HG03520 (cell line): Measurements from ENCODE around the gene VPS18.
"Not testable (repeated sequence)": the region's sequence is repeated elsewhere in the genome, so short reads cannot be mapped to it uniquely, and the experiment has no call there.

ENCODE experiments used
- ATAC-seq: cut with Tn5 transposase; IDR thresholded peaks from one replicate; pipeline ENCODE4 v1.9.1; 2021; ENCODE audit warnings: mild to moderate bottlenecking, moderate library complexity; ENCODE audit not compliant: unreplicated experiment

VPS18 gene

DNA sequence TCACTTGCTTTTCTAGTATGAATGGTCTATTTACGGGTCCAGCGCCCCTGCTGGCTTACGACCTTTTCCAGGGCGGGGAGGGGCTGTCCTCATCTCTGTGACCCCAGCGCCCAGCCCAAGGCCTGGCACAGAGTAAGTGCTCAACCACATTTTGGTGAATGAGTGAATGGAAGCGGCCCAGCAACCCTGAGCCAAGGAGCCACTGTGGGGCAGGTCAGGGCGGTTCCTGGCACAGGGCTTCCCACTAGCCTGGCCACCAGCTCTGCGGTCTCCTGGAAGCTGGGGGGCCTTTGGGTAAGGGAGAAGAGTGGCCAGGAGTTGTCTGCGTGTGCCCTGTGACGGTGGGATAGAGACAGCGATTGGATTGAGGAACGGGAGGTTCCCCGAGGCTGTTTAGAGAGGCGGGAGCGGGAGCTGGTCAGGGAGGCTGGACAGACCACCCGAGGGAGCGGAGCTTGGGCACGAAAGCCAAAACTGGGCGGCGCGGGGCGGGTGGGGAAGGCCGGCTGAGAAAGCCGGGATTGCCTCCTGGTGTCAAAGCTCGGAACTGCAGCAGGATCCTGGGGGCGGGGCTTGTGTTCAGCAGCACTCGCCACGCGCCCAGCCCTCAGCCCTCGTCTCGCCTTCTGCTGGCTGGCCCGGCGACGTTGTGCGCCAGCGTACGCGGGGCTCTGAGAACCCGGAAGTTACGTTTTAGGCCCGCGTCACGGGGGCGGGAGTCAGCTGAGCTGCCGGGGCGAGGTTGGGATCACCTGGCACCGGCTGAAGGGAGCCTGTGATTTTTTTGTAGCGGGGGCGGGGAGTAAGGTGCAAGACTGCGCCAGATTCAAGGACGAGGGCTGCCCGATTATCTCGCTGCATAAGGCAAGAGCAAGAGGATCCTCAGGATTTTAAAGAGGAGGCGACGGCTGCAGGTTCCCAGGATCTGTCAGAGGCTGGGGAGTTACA lies at the start of gene VPS18:
TSS of gene VPS18 (plus strand) at position 718 of the 948 bp plus-strand sequence. CDS start 319 bp downstream, outside the sequence.
- peak; percentile 87 for ATAC-seq

- no peak for ATAC-seq
Observed at GRCh38 chr15:40844696-40845030, 49.6 kb upstream of the VPS18 start.

GRCh38 chr15:40845036-40845435 lies 49.2 kb upstream of the VPS18 start:
- no peak for ATAC-seq

- ATAC-seq, result no peak
Observed at GRCh38 chr15:40845511-40846284, 48.6 kb upstream of the VPS18 start.

DNA sequence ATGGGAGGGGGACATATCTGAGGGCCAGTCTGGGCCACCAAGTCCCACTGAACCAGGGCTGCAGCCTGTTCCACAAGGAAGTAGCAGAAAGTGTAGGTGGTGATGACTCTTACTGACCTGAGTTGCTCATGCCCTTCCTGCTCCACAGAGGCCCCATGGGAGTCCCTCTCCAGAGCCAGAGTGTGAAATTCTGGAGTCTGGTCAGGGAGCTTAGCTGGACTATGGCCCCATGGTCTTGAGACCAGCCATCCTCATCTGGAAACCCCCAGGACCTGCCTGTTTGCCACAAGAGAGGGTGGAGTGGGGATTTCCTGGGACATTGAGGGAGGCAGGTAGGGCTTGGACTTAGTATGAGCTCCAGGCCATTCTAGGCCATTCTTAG lies 47.4 kb upstream of the VPS18 start:
- ATAC-seq, result no peak

- no peak for ATAC-seq
Observed at GRCh38 chr15:40847223-40847961, 46.9 kb upstream of the VPS18 start.

GRCh38 chr15:40850576-40851112 lies 43.6 kb upstream of the VPS18 start:
- ATAC-seq, result no peak

- no peak for ATAC-seq
Observed at GRCh38 chr15:40852529-40852928, 41.7 kb upstream of the VPS18 start.

- ATAC-seq, result no peak
Observed at GRCh38 chr15:40853241-40853890, 40.9 kb upstream of the VPS18 start.

DNA sequence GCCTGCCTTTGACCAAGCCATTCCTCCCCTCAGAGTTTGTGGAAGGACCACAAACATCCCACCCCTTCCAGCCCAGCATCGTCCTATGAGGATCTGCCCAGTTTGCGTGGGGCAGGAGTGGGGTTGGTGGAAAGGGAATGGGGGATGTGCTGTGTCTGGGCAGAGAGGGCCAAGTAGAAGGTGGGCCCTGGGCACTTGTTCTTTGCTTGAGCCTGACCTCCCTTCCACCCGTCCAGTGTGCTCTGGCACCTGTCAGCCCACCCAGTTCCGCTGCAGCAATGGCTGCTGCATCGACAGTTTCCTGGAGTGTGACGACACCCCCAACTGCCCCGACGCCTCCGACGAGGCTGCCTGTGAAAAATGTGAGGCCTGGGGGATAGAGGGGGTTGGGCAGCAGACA lies 40.1 kb upstream of the VPS18 start:
- no peak for ATAC-seq

DNA sequence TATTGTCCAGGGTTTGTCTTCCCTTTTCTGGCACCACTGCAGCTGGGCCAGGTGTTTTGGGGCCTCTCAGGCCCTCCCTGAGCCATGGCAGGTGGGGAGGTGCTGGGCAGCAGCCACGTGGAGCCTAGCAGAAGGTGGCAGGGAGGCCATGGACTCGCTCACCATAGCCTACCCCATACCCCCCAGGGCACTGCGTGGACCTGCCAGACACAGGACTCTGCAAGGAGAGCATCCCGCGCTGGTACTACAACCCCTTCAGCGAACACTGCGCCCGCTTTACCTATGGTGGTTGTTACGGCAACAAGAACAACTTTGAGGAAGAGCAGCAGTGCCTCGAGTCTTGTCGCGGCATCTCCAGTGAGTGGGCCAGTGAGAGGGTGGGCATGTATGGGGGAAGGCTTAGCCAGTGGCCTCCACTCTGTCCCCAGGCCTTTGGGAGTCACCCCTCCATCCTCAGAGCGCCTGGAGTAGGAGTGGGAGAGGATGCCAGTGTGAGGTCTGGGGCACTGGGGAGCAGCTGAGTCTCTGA lies 38.5 kb upstream of the VPS18 start:
- ATAC-seq, result no peak

DNA sequence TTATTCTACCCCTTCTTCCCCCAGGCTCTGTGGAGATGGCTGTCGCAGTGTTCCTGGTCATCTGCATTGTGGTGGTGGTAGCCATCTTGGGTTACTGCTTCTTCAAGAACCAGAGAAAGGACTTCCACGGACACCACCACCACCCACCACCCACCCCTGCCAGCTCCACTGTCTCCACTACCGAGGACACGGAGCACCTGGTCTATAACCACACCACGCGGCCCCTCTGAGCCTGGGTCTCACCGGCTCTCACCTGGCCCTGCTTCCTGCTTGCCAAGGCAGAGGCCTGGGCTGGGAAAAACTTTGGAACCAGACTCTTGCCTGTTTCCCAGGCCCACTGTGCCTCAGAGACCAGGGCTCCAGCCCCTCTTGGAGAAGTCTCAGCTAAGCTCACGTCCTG lies 37.5 kb upstream of the VPS18 start:
- no peak for ATAC-seq

GRCh38 chr15:40857601-40858341 lies 36.5 kb upstream of the VPS18 start:
- peak; percentile 64 for ATAC-seq

DNA sequence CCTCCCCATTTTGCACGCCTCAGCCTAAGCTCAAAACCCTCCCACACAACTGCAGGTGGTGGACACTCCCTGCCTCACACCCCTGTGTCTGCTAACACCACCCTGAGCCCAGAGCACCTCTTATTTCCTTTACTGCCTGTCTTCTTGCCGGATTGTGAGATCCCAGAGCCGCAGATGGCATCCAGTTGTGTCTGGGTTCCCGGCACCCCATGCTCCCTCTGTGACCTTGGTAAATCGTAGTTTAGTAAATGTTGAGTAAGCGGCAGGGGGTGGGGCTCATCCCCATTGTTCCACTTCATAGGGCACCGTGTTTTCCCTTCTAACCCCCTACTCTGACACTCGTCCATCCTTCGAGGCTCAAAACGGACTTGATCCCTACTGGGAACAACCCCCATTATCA lies 35.5 kb upstream of the VPS18 start:
- ATAC-seq, result no peak

DNA sequence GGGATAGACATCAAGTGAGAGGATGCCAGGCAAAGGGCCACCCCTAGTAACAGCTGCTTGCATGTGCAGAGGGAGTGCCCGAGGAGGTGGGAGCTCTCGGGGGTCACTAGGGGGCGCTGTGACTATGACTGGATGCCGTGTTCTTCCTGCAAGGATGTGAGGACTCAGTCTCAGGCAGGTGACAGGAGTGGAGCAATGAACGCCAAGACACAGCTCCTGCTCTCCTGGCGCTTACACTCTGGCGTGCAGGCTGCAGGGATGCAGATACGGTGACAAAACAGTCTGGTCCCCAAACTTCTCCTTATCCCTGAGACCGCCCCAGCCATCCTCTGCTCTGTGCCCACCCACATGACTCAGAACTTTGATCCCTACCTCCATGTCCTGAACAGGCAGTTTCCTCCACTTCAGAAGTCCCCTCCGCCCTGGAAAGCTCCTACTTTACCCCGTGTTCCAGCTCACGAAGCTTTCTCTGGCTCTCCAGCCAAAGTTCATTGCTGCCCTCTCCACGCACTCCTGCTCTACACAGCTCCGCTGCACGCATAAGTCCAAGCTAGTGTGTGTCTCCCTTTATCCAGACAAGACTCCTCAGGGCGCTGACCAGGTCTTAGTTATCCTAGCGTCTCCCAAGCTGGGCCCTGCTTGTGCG lies 34.9 kb upstream of the VPS18 start:
- peak; percentile 64 for ATAC-seq

- not testable (repeated sequence) for ATAC-seq
Observed at GRCh38 chr15:40861147-40861546, 33.1 kb upstream of the VPS18 start.

- ATAC-seq, result no peak
Observed at GRCh38 chr15:40863660-40864270, 30.5 kb upstream of the VPS18 start.

- ATAC-seq, result no peak
Observed at GRCh38 chr15:40867199-40867598, 27.1 kb upstream of the VPS18 start.

GRCh38 chr15:40869686-40870085 lies 24.6 kb upstream of the VPS18 start:
- ATAC-seq, result no peak
